Natural killer cell (primary cell): ENCODE data around the gene PITX1. TPM values are rescaled to one million over a fixed set of nuclear protein-coding genes. Genes with fewer than 3 reads are reported as not detected.

Source experiments
- ATAC-seq, 3 donors: fragments of 150-1000 bp in 2 of 3; fragments of 200-7000 bp in 1 of 3; cut with Tn5 transposase; 1 replicate in 1 of 3; 2 replicates in 2 of 3; pipeline ENCODE4 v1.10.0; 2021; ENCODE audit warnings: mild to moderate bottlenecking in 2 of 3, moderate library complexity in 2 of 3
- DNase-seq, 2 donors: peaks; one replicate each; pipeline versions ENCODE4 v3.0.0 to v3.0.0-alpha.2; 2013 to 2021; ENCODE audit warnings: mixed read lengths in 1 of 2
- H3K27ac ChIP-seq: one replicate; pipeline ENCODE4 v1.5.1; 2013; ENCODE audit warnings: mild to moderate bottlenecking, low read length
- H3K27me3 ChIP-seq: one replicate; pipeline ENCODE4 v1.6.1; 2013; ENCODE audit warnings: low read length; ENCODE audit not compliant: control insufficient read depth, insufficient read depth
- H3K36me3 ChIP-seq: one replicate; pipeline ENCODE4 v1.6.1; 2013; ENCODE audit warnings: low read length; ENCODE audit not compliant: control insufficient read depth, insufficient read depth
- H3K4me1 ChIP-seq: one replicate; pipeline ENCODE4 v1.6.1; 2013; ENCODE audit warnings: low read length; ENCODE audit not compliant: control insufficient read depth, insufficient read depth
- H3K4me3 ChIP-seq: one replicate; pipeline ENCODE4 v1.5.1; 2013; ENCODE audit warnings: low read length
- H3K9me3 ChIP-seq: one replicate; pipeline ENCODE4 v1.6.1; 2013; ENCODE audit warnings: low read length; ENCODE audit not compliant: control insufficient read depth, insufficient read depth
- H3K27ac Mint-ChIP-seq, 2 donors: one replicate each; pipeline ENCODE4 v1.8.0; 2022; ENCODE audit warnings: mild to moderate bottlenecking in 2 of 2, mixed read lengths in 2 of 2, moderate library complexity in 1 of 2
- H3K27me3 Mint-ChIP-seq, 2 donors: one replicate each; pipeline ENCODE4 v1.8.0; 2022; ENCODE audit warnings: low read depth in 2 of 2, mixed read lengths in 2 of 2
- H3K36me3 Mint-ChIP-seq: one replicate; pipeline ENCODE4 v1.8.0; 2022; ENCODE audit warnings: mixed read lengths
- H3K4me1 Mint-ChIP-seq, 2 donors: one replicate each; pipeline ENCODE4 v1.8.0; 2022; ENCODE audit warnings: mixed read lengths in 2 of 2
- H3K4me3 Mint-ChIP-seq: one replicate; pipeline ENCODE4 v1.8.0; 2022; ENCODE audit warnings: mild to moderate bottlenecking, moderate library complexity, mixed read lengths
- H3K9me3 Mint-ChIP-seq, 2 donors: one replicate each; pipeline ENCODE4 v1.8.0; 2022; ENCODE audit warnings: mixed read lengths in 2 of 2
- CTCF ChIP-seq: fragments of 200-600 bp; IDR thresholded peaks from one replicate; pipeline ENCODE4 v1.8.0; 2022; ENCODE audit warnings: antibody characterized with exemption
- WGBS: methylation state at CpG from one replicate; pipeline ENCODE4 v1.1.7; 2013; ENCODE audit warnings: missing lambda C conversion rate; ENCODE audit not compliant: insufficient coverage; 5-methylcytosine and 5-hydroxymethylcytosine counted together
- intact Hi-C: fragments of 100-400 bp; cut with micrococcal nuclease; formaldehyde crosslinking; loops from one replicate; pipeline ENCODE4 v1.14.2; 2022
- total RNA-seq, 4 donors: library from RNA; stranded (reverse); fragments of 120-200 nt in 1 of 4; gene quantifications; one replicate each; pipeline versions ENCODE4 v1.2.3 to v1.2.4, GENCODE V29; 2013 to 2022

Gene PITX1
- total RNA-seq, 3 donors from 2014 or later (not counting 1 experiment from before 2014, with no cell fraction given): not detected

GRCh38 chr5:135029477-135030122 is 4.4 kb downstream of the PITX1 start:
- no peak for TF ChIP-seq CTCF
- intact Hi-C loops: no loop called here

GRCh38 chr5:135028791-135029476 is 5.1 kb downstream of the PITX1 start:
- H3K36me3 Mint-ChIP-seq: no peaks in the 10 kb centered on the region
- no peak overlapping the region for H3K27ac Mint-ChIP-seq
- intact Hi-C loops: no loop called here
- DNase-seq (no peak), ATAC-seq (no peak)
- no peak overlapping the region for H3K4me3 ChIP-seq
- H3K27ac ChIP-seq: no peak overlapping the region
- H3K9me3 ChIP-seq: no peaks in the 10 kb centered on the region
- H3K27me3 Mint-ChIP-seq: peaks cover 42 to 68% of the 10 kb centered on the region in 2 donors
- H3K27me3 ChIP-seq: peaks cover 41% of the 10 kb centered on the region
- no peaks in the 10 kb centered on the region for H3K36me3 ChIP-seq
- 17% methylated on average over 62 of the region's 62 CpGs for WGBS
- H3K4me1 Mint-ChIP-seq: peaks cover 5 to 20% of the 10 kb centered on the region in 2 donors
- H3K4me3 Mint-ChIP-seq: no peak overlapping the region
- TF ChIP-seq CTCF: no peak
- peaks cover 19% of the 10 kb centered on the region for H3K4me1 ChIP-seq
- H3K9me3 Mint-ChIP-seq: no peaks in the 10 kb centered on the region

More at GRCh38 chr5:135029477-135030122, 4.4 kb downstream of the PITX1 start:
- Mint-ChIP-seq H3K4me1 (peaks cover 5 to 23% of the 10 kb centered on the region in 2 donors), H3K27me3 (peaks cover 42 to 71% of the 10 kb centered on the region in 2 donors), H3K27ac (no peak overlapping the region), H3K4me3 (no peak overlapping the region), H3K9me3 (no peaks in the 10 kb centered on the region), H3K36me3 (no peaks in the 10 kb centered on the region)
- ATAC-seq: no peak
- H3K27ac ChIP-seq: no peak overlapping the region
- H3K27me3 ChIP-seq: peaks cover 41% of the 10 kb centered on the region
- no peak overlapping the region for H3K4me3 ChIP-seq
- peaks cover 19% of the 10 kb centered on the region for H3K4me1 ChIP-seq
- DNase-seq: no peak
- 15% methylated on average over 15 of the region's 15 CpGs for WGBS
- no peaks in the 10 kb centered on the region for H3K36me3 ChIP-seq
- H3K9me3 ChIP-seq: no peaks in the 10 kb centered on the region

GRCh38 chr5:135027697-135028615 is 6.1 kb downstream of the PITX1 start:
- TF ChIP-seq CTCF: no peak
- DNase-seq (no peak), ATAC-seq (no peak)
- Mint-ChIP-seq H3K27ac (no peak overlapping the region), H3K4me1 (peaks cover under 1 to 14% of the 10 kb centered on the region in 2 donors), H3K9me3 (no peaks in the 10 kb centered on the region), H3K36me3 (no peaks in the 10 kb centered on the region), H3K4me3 (no peak overlapping the region), H3K27me3 (peaks cover 38 to 74% of the 10 kb centered on the region in 2 donors)
- intact Hi-C loops: no loop called here
- H3K27ac ChIP-seq: no peak overlapping the region
- no peak overlapping the region for H3K4me3 ChIP-seq
- H3K27me3 ChIP-seq: peaks cover 41% of the 10 kb centered on the region
- no peaks in the 10 kb centered on the region for H3K9me3 ChIP-seq
- no peaks in the 10 kb centered on the region for H3K36me3 ChIP-seq
- 14% methylated on average over 76 of the region's 79 CpGs for WGBS
- H3K4me1 ChIP-seq: peaks cover 14% of the 10 kb centered on the region
